ENCODE data around the gene ELOF1. TPM values are rescaled to one million over a fixed set of nuclear protein-coding genes. Genes with fewer than 3 reads are reported as not detected.
"Not testable (repeated sequence)": the region's sequence is repeated elsewhere in the genome, so short reads cannot be mapped to it uniquely, and the experiment has no call there.

The ELOF1 gene
- total RNA-seq, 4 donors from 2014 or later, result 18.7 to 57.0 (median 30.9) TPM

- Histone ChIP-seq H3K4me1 (peaks cover 8 to 17% of the 10 kb centered on the region in 2 donors), H3K36me3 (no peaks in the 10 kb centered on the region), H3K9me3 (no peaks in the 10 kb centered on the region), H3K27me3 (no peaks in the 10 kb centered on the region), H3K27ac (no peak overlapping the region), H3K4me3 (replicated peaks in 1 of 3) (peak overlapping the region in 2 of 3 donors; percentile 1 to 20)
- DNase-seq, result peak; percentile 24 to 37
- intact Hi-C loops (cut with DNase I), result no loop called here
- no peak for TF ChIP-seq POLR2A (IDR thresholded peaks at IDR 0.05)
- TF ChIP-seq, protein P1, sequence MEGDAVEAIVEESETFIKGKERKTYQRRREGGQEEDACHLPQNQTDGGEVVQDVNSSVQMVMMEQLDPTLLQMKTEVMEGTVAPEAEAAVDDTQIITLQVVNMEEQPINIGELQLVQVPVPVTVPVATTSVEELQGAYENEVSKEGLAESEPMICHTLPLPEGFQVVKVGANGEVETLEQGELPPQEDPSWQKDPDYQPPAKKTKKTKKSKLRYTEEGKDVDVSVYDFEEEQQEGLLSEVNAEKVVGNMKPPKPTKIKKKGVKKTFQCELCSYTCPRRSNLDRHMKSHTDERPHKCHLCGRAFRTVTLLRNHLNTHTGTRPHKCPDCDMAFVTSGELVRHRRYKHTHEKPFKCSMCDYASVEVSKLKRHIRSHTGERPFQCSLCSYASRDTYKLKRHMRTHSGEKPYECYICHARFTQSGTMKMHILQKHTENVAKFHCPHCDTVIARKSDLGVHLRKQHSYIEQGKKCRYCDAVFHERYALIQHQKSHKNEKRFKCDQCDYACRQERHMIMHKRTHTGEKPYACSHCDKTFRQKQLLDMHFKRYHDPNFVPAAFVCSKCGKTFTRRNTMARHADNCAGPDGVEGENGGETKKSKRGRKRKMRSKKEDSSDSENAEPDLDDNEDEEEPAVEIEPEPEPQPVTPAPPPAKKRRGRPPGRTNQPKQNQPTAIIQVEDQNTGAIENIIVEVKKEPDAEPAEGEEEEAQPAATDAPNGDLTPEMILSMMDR (IDR thresholded peaks at IDR 0.05), result no peak
- 18 to 28% methylated on average over 13 to 29 of the region's 62 CpGs for WGBS, 2 donors
Measured at GRCh38 chr19:11578258-11579142, 19.5 kb upstream of the ELOF1 start.

GRCh38 chr19:11577451-11578257, 18.6 kb upstream of the ELOF1 start, which contains the start of gene ACP5:
Gene ACP5 (minus strand): TSS chr19:11577645. CDS start chr19:11577317, 328 bp downstream.
- H3K36me3 ChIP-seq, result no peaks in the 10 kb centered on the region
- intact Hi-C loops (cut with DNase I), result no loop called here
- TF ChIP-seq, protein P1 (IDR thresholded peaks at IDR 0.05), result no peak
- no peak for TF ChIP-seq POLR2A (IDR thresholded peaks at IDR 0.05)
- H3K4me3 ChIP-seq (replicated peaks in 1 of 3), result peak within 1 kb of the TSS in 2 of 3 donors; percentile 1 to 20
- 79 to 80% methylated on average over 11 to 12 of the region's 18 CpGs for WGBS, 2 donors
- no peak within 1 kb of the TSS for H3K27ac ChIP-seq
- DNase-seq, result no peak
- no peaks in the 10 kb centered on the region for H3K9me3 ChIP-seq
- H3K4me1 ChIP-seq, result peaks cover 8 to 17% of the 10 kb centered on the region in 2 donors
- no peaks in the 10 kb centered on the region for H3K27me3 ChIP-seq

DNA sequence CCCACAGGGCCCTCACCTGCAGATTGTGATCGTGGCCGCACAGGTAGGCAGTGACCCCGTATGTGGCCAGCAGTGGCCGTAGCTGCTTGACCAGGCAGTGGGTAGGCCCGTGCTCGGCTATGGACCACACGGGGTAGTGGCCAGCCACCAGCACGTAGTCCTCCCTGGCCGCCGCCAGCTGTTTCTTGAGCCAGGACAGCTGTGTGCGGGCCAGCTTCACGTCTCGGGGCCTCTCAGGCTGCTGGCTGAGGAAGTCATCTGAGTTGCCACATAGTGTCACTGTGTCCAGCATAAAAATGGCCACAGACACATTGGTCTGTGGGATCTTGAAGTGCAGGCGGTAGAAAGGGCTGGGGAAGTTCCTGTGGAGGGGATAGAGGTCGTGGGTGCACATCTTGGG, 17.2 kb upstream of the ELOF1 start:
- WGBS, 2 donors, result 81 to 88% methylated on average over 3 to 6 of the region's 15 CpGs
- Histone ChIP-seq H3K4me1 (peaks cover 4 to 8% of the 10 kb centered on the region in 2 donors), H3K4me3 (replicated peaks in 1 of 3) (no peak overlapping the region), H3K27me3 (no peaks in the 10 kb centered on the region), H3K27ac (no peak overlapping the region), H3K9me3 (no peaks in the 10 kb centered on the region), H3K36me3 (no peaks in the 10 kb centered on the region)
- no peak for DNase-seq
- intact Hi-C loops (cut with DNase I), result no loop called here
- no peak for TF ChIP-seq POLR2A (IDR thresholded peaks at IDR 0.05)
- TF ChIP-seq, protein P1 (IDR thresholded peaks at IDR 0.05), result no peak

- 66 to 89% methylated on average over 5 to 7 of the region's 9 CpGs for WGBS, 2 donors
Measured at GRCh38 chr19:11574689-11575088, 15.7 kb upstream of the ELOF1 start.

DNA sequence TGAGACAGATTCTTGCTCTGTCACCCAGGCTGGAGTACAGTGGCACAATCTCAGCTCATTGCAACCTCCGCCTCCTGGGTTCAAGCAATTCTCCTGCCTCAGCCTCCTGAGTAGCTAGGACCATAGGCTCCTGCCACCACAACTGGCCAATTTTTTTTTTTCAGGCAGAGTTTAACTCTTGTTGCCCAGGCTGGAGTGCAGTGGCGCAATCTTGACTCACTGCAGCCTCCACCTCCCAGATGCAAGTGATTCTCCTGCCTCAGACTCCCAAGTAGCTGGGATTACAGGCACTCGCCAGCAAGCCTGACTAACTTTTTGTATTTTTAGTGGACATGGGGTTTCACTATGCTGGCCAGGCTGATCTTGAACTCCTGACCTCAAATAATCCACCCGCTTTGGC, 14.7 kb upstream of the ELOF1 start:
- H3K27me3 ChIP-seq; H3K4me3 ChIP-seq (replicated peaks in 1 of 3); DNase-seq; H3K36me3 ChIP-seq; H3K27ac ChIP-seq; intact Hi-C loops (cut with DNase I); H3K9me3 ChIP-seq; H3K4me1 ChIP-seq: not testable (repeated sequence)
- 79 to 96% methylated on average over 4 of the region's 4 CpGs for WGBS, 2 donors

More at GRCh38 chr19:11574689-11575088, 15.7 kb upstream of the ELOF1 start:
- no peak for DNase-seq
- TF ChIP-seq, protein P1 (IDR thresholded peaks at IDR 0.05), result no peak
- no peak for TF ChIP-seq POLR2A (IDR thresholded peaks at IDR 0.05)
- no peak overlapping the region for H3K4me3 ChIP-seq (replicated peaks in 1 of 3)
- H3K27ac ChIP-seq, result no peak overlapping the region
- no peaks in the 10 kb centered on the region for H3K36me3 ChIP-seq
- intact Hi-C loops (cut with DNase I), result no loop called here
- no peaks in the 10 kb centered on the region for H3K27me3 ChIP-seq
- H3K9me3 ChIP-seq, result no peaks in the 10 kb centered on the region
- peaks cover 4 to 7% of the 10 kb centered on the region in 2 donors for H3K4me1 ChIP-seq

GRCh38 chr19:11573354-11573753, 14.3 kb upstream of the ELOF1 start:
- H3K27ac ChIP-seq; H3K4me1 ChIP-seq; H3K36me3 ChIP-seq; H3K27me3 ChIP-seq; H3K4me3 ChIP-seq (replicated peaks in 1 of 3); intact Hi-C loops (cut with DNase I); DNase-seq; H3K9me3 ChIP-seq: not testable (repeated sequence)
- 79 to 84% methylated on average over 6 of the region's 6 CpGs for WGBS, 2 donors
